Sciatic nerve (tissue), 2 donors: ENCODE results near the gene APLN. TPM values are rescaled to one million over a fixed set of nuclear protein-coding genes. Genes with fewer than 3 reads are reported as not detected.
A peak's percentile ranks its signal among the peaks of the same experiment; 100 is the strongest.

ENCODE experiments used
- ATAC-seq: fragments of 200-7000 bp; cut with Tn5 transposase; one replicate; pipeline ENCODE4 v1.9.1; 2020; ENCODE audit warnings: mild to moderate bottlenecking, moderate library complexity
- DNase-seq: peaks from one replicate; pipeline ENCODE4 v3.0.0-alpha.2; 2020; ENCODE audit warnings: low spot score
- intact Hi-C: fragments of 100-400 bp; cut with DNase I; formaldehyde crosslinking; loops from one replicate; pipeline ENCODE4 v1.14.2; 2022
- total RNA-seq: library from RNA; stranded (reverse); fragmentation: NEBNext Ultra II Directional; extraction: Animal tissue kit (Norgen Biotek cat#: 25700); gene quantifications from one replicate; pipeline ENCODE4 v1.2.1, GENCODE V29; 2021
- donor health status: DM: no; HTN: no; CAD: no.
- donor health status: DM: no; HTN: no; CAD: no.

The APLN gene
- total RNA-seq, 1 donor from 2014 or later, result 1.3 TPM

DNA sequence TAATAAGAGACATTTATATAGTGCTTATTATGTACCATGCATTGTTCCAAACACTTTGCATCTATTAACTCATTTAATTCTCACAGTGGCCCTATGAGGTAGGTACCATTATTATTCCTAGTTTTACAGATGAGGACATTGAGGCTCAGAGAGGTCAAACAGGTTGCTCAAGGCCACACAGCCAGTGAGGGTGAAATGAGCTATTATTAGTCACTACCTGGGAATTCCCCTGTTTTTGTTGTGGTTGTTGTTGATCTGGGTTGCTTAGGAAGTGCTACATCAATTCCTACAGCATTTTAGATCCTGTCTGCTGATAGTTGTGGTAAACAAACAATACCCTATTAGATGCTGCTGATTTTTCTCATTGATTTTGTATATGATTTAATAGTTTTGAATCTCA is 41.2 kb downstream of the APLN start:
- intact Hi-C loops, result no loop called here
- no peak for ATAC-seq
- no peak for DNase-seq

DNA sequence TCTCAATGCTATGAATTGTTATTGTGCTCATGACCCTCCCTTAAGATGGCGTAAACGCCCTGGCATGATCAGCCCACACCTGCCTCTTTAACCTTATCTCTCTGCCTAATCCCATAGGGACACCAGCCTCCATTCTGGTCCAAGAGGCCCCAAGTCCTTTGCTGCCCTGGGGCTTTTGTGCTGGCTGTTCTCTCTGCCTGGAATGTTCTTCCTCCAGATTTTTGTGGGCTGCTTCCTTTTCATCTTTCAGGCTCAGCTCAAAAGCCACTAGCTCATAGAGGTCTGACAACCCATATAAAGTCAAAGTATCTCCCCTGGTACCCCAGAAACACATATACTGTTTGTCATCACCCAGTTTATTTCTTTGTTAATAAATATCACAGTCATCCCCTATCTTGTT is 42.4 kb downstream of the APLN start:
- ATAC-seq (no peak), DNase-seq (no peak)
- intact Hi-C loops, result no loop called here

DNA sequence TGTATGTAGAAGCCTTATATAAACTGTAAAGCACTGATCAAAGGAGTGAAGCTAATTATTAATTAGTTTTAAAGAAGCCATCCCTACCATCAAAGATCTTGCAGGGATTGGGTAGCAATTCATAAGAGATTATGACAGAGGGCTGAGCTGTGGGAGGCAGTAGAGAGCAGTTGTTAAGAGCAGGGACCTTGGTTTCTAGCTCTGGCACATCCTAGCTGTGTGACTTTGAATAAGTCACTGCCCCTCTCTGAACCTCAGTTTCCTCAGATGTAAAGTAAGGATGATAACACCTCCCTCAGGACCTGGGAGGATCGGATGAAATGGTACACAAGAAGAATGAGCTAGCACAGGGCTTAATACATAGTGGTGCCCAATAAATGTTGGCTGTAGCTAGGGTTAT is 45.4 kb downstream of the APLN start:
- no peak for ATAC-seq
- DNase-seq, result no peak
- intact Hi-C loops, result loop anchor here (10.0 kb wide), 1 partner anchor 125 kb away; the partner anchor contains the start of gene XPNPEP2

DNA sequence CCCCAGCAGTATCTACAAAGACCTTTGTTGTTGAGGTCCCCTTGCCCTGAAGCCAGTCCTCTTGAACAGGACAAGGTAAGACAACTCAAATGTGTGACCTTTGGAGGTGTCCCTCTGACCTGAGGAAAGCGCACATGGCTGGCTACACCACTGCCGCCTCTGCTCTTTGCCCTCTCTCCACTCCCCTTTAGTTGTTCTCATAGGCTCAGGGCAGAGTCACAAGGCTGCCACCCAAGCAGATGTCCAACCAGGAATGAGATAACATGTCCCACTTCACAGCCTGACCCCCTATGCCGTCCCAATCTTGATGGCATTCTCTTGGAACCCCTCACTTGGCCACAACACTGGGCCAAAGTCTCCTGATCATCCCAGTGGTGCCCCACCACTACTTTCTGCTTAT is 46.3 kb downstream of the APLN start:
- intact Hi-C loops, result loop anchor here (10.0 kb wide), 1 partner anchor 126 kb away; the partner anchor contains the start of gene XPNPEP2
- no peak for ATAC-seq
- DNase-seq, result no peak

DNA sequence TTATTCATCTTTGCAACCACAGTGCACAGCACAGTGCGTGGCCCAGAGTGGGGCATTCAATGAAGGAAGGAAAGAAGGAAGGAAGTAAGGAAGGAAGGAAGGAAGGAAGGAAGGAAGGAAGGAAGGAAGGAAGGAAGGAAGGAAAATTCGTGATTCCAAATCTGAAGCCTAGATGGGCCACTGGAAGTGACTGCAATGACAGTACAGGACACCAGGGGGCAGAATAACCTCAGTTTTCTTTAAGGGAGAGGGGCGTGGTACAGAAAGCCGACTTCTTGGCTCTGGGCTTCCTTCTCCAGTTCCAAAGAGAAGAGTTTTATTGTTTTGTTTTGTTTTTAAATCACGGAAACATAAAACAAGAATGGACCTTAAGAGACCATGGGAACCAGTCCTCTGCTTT is 47.8 kb downstream of the APLN start:
- ATAC-seq (peak; percentile 76), DNase-seq (peak; percentile 75)
- intact Hi-C loops, result loop anchor here (10.0 kb wide), 1 partner anchor 128 kb away; the partner anchor contains the start of gene XPNPEP2

DNA sequence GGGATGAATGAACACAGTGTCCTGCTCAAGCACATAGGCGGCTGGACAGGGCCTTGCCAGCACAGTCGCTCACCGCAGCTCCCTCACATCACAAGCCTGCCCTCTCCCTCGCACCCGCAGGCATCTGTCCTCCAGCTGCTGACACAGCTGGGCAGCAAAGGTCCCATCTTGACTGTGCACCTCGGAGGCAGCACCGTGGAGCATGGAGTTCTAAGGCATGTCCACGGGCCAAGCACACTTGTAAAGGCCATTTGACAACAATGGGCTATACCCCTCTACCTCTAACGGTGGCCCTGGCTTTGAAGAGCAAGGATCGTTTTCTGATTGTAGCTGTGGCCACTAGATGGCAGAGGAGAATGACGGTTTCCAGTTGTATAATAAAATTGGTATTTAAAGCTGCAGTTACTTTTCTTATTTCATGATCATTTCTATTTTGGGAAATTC is 53.8 kb downstream of the APLN start:
- intact Hi-C loops, result loop anchor here (10.0 kb wide), 1 partner anchor 134 kb away; the partner anchor contains the start of gene XPNPEP2
- peak; percentile 83 for ATAC-seq
- peak; percentile 67 for DNase-seq

DNA sequence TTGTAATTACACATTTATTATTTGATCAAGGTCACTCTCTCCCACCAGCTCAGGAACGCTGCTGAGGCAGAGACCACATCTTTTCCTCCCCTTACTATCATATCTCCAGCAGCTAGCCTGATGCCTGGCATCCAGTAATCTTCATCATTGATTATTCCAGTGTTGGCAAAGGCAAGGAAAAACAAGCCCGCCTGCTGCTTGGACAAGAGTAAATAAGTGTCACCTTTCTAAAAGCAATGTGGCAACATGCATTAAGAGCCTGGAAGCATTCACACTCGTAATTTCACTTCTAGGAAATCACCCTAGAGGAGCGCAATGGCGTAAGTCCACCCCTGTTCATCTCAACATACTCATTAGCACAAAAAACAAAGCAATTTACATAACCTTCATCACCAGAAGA is 54.8 kb downstream of the APLN start:
- intact Hi-C loops, result loop anchor here (10.0 kb wide), 1 partner anchor 135 kb away; the partner anchor contains the start of gene XPNPEP2
- no peak for ATAC-seq
- DNase-seq, result no peak

DNA sequence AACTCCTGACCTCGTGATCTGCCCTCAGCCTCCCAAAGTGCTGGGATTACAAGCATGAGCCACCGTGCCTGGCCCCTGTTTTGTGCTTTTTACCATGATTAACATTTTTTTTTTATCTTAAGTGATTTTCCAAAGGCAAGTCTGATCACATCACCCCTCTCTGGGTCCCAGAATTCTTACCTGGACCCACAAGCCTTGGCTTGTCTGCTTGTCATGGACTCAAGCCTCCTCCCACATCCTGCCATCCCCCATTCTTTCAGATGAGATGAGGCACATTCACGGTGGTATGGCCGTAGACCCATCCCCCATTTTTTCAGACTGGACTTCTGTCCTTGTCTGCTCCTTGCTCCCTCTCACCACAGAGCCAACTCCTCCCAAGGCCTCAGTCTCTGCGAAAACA is 55.3 kb downstream of the APLN start:
- intact Hi-C loops, result no loop called here
- no peak for DNase-seq
- ATAC-seq, result no peak

DNA sequence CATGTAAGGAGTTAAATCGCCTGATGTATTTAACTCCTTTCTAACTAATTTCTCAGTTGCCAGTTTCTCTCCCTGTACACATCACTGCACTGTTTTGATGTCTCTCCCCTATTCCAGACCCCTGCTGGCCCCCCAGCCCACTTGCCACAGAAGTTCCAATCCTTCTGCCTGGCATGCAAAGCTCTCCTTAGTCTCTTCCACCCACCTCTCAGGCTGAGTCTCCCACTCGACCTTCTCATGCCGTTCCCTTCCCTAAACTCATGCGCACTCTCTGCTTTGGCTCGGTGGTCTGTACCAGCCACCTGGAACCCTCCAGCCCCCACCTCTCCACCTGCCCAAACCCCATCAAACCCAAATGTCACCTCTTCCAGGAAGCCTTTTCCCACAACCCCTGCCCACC is 56.9 kb downstream of the APLN start:
- no peak for DNase-seq
- intact Hi-C loops, result no loop called here
- ATAC-seq, result no peak

DNA sequence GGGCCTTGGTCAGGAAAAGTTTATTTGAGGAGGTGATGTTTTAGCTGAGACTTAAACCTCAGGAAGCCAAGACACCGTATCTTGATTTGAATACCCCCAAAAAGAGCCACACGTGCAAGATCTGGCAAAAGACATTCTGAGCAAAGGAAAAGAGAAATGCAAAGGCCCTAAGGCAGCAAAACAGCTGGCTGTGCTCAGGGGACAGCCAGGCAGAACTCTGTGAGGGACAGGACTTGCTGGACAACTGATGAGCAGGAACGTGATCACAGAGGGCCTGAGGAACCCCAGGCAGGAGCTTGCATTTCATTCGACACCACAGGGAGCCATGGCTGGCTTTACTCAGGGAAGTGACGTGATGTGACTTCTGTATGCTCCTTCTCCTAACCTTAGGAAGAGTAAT is 58.7 kb downstream of the APLN start:
- DNase-seq (no peak), ATAC-seq (no peak)
- intact Hi-C loops, result no loop called here

Other genes with a start within 250 kb of the APLN start
- gene SMARCA1, start 131.5 kb downstream of the APLN start, total RNA-seq, result 50.3 TPM
- gene OCRL, start 114.7 kb downstream of the APLN start, total RNA-seq, result 21.4 TPM
- 6.6 TPM for gene XPNPEP2, start 84.0 kb upstream of the APLN start, total RNA-seq
- 8.6 TPM for gene SASH3, start 125.0 kb upstream of the APLN start, total RNA-seq
- gene ZDHHC9, start 188.9 kb upstream of the APLN start, total RNA-seq, result 30.4 TPM